SK-N-MC (cell line): ENCODE measurements around the gene MRTFB.

ENCODE experiments used
- EZH2 ChIP-seq: fragments of 200-600 bp; sonication (generic); IDR thresholded peaks from one replicate; pipeline ENCODE4 v1.6.1; 2017; ENCODE audit warnings: antibody characterized with exemption
- FOXP2 ChIP-seq: optimal IDR thresholded peaks from 2 replicates; pipeline ENCODE3; 2011; ENCODE audit warnings: mild to moderate bottlenecking, moderate library complexity; ENCODE audit not compliant: insufficient read depth; ENCODE audit errors: extremely low read length, control extremely low read depth
- POLR2AphosphoS5 ChIP-seq: IDR thresholded peaks from 2 replicates; pipeline ENCODE4 v1.6.1; 2012; ENCODE audit warnings: mild to moderate bottlenecking, low read depth, low read length, borderline replicate concordance

DNA sequence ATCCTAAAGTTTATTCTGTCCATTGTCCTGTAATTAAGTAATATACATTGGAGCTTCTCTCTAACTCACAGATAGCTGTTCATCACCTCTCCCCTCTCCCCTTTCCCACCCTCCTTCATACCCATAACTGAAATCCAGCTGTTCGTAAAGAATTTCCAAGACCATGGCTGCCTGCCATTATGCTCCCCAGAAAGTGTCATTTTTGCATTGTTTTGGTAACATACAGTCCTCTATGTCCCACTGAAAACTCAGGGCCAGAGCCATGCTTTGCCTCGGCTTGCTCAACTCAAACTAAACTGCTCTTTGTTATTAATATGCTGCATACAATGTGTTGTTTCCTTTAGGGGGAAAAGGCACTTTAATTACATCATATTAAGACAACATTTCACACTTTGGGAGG lies 132.0 kb downstream of the MRTFB start:
- TF ChIP-seq POLR2AphosphoS5 (no peak), EZH2 (no peak), FOXP2 (no peak)
